ENCODE data around the gene IZUMO1R.

Gene IZUMO1R

DNA sequence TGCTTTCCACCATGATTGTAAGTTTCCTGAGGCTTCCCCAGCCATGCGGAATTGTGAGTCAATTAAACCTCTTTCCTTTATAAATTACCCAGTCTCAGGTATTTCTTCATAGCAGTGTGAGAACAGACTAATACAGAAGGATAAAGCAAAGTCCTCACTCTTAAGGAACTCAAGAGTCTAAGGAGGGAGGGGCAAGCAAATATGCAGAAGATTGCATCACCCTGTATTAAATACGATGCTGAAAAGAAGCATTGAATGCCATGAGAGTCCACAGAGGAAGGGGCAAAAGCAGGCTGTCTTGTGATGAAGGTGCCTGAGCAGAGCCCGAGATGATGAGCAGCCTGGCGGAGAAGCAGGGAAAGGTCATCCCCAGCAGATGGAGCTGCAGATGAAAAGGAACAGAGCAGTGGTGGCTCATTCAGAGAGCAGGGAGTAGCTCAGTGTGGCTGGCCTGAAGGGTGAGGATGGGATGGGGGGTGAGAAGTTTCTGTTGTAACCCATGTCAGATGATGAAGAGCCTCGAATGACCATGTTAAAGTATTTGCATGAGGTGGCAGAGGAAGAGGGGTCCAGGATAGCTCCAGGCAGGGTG is 6.3 kb upstream of the IZUMO1R start:
- no peaks in the 10 kb centered on the region for H3K9me3 ChIP-seq (ENCODE audit: control insufficient read depth, low read length)
- H3K27me3 ChIP-seq (replicated peaks; ENCODE audit: control insufficient read depth, insufficient read depth, low read length, poor library complexity, severe bottlenecking): no peaks in the 10 kb centered on the region
- H3K4me3 ChIP-seq (ENCODE audit: insufficient read depth, low read depth, low read length, poor library complexity, severe bottlenecking): no peak overlapping the region
- no peaks in the 10 kb centered on the region for H3K36me3 ChIP-seq (ENCODE audit: control insufficient read depth, insufficient read depth, low read length)
- no peak overlapping the region for H3K27ac ChIP-seq (ENCODE audit: insufficient read depth, low read length, poor library complexity, severe bottlenecking)
- no peak for DNase-seq
- no peaks in the 10 kb centered on the region for H3K4me1 ChIP-seq (ENCODE audit: control insufficient read depth, insufficient read depth, low read length, poor library complexity, severe bottlenecking)

GRCh38 chr11:94302776-94303175 is 1.6 kb upstream of the IZUMO1R start:
- no peak overlapping the region for H3K27ac ChIP-seq (ENCODE audit: insufficient read depth, low read length, poor library complexity, severe bottlenecking)
- no peaks in the 10 kb centered on the region for H3K9me3 ChIP-seq (ENCODE audit: control insufficient read depth, low read length)
- H3K27me3 ChIP-seq (replicated peaks; ENCODE audit: control insufficient read depth, insufficient read depth, low read length, poor library complexity, severe bottlenecking): no peaks in the 10 kb centered on the region
- H3K36me3 ChIP-seq (ENCODE audit: control insufficient read depth, insufficient read depth, low read length): no peaks in the 10 kb centered on the region
- H3K4me3 ChIP-seq (ENCODE audit: insufficient read depth, low read depth, low read length, poor library complexity, severe bottlenecking): no peak overlapping the region
- DNase-seq: no peak
- no peaks in the 10 kb centered on the region for H3K4me1 ChIP-seq (ENCODE audit: control insufficient read depth, insufficient read depth, low read length, poor library complexity, severe bottlenecking)

DNA sequence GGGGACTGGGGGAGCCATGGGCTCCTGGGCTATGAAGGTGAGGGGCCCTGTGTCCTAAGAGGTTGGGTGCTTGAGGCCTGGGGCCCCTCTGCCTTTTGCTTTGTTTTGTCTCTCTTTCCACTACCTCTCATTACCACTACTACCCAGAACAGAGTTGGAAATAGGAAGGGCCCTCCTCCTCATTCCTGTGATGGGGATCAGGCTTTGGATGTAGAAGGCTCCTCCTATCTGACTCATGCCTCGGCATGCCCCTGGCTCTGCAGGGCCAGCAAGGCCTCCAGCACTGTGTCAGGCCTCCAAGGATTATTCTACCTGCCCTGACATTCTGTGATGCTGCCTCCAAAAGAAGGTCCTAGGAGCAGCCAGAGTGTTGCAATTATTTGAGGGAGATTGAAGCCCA is 766 bp downstream of the IZUMO1R start:
- DNase-seq: no peak

GRCh38 chr11:94307101-94307791 is 2.9 kb downstream of the IZUMO1R start:
- DNase-seq: no peak
- Histone ChIP-seq H3K27ac (ENCODE audit: insufficient read depth, low read length, poor library complexity, severe bottlenecking) (no peak overlapping the region), H3K36me3 (ENCODE audit: control insufficient read depth, insufficient read depth, low read length) (no peaks in the 10 kb centered on the region), H3K4me1 (ENCODE audit: control insufficient read depth, insufficient read depth, low read length, poor library complexity, severe bottlenecking) (no peaks in the 10 kb centered on the region), H3K9me3 (ENCODE audit: control insufficient read depth, low read length) (no peaks in the 10 kb centered on the region), H3K27me3 (replicated peaks; ENCODE audit: control insufficient read depth, insufficient read depth, low read length, poor library complexity, severe bottlenecking) (no peaks in the 10 kb centered on the region), H3K4me3 (ENCODE audit: insufficient read depth, low read depth, low read length, poor library complexity, severe bottlenecking) (no peak overlapping the region)

More for the DNA sequence above, 766 bp downstream of the IZUMO1R start:
- Histone ChIP-seq H3K4me1 (ENCODE audit: control insufficient read depth, insufficient read depth, low read length, poor library complexity, severe bottlenecking) (no peaks in the 10 kb centered on the region), H3K4me3 (ENCODE audit: insufficient read depth, low read depth, low read length, poor library complexity, severe bottlenecking) (no peak overlapping the region), H3K9me3 (ENCODE audit: control insufficient read depth, low read length) (no peaks in the 10 kb centered on the region), H3K36me3 (ENCODE audit: control insufficient read depth, insufficient read depth, low read length) (no peaks in the 10 kb centered on the region), H3K27me3 (replicated peaks; ENCODE audit: control insufficient read depth, insufficient read depth, low read length, poor library complexity, severe bottlenecking) (no peaks in the 10 kb centered on the region), H3K27ac (ENCODE audit: insufficient read depth, low read length, poor library complexity, severe bottlenecking) (no peak overlapping the region)

DNA sequence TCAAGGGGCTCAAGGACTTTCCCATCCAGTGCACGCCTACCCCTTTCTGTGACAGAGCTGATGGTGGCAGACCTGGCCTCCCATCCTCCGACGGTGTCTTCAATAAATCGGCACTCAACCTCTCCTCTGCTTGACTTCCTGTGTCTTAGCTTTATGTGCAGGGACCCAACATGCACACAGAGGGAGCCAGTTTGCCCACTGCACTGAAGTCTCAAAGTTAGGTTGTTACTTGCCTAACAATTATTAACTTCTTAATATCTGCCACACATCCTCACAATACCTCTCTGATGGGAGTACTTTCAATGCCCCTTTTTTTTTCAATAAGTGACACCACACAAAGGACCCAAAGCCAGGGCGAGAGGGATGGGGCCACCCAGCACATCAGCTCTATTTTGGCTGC is 3.6 kb downstream of the IZUMO1R start:
- Histone ChIP-seq H3K36me3 (ENCODE audit: control insufficient read depth, insufficient read depth, low read length) (no peaks in the 10 kb centered on the region), H3K4me1 (ENCODE audit: control insufficient read depth, insufficient read depth, low read length, poor library complexity, severe bottlenecking) (no peaks in the 10 kb centered on the region), H3K9me3 (ENCODE audit: control insufficient read depth, low read length) (no peaks in the 10 kb centered on the region)

GRCh38 chr11:94309757-94310156 is 5.4 kb downstream of the IZUMO1R start:
- Histone ChIP-seq H3K4me3 (ENCODE audit: insufficient read depth, low read depth, low read length, poor library complexity, severe bottlenecking) (no peak overlapping the region), H3K27me3 (replicated peaks; ENCODE audit: control insufficient read depth, insufficient read depth, low read length, poor library complexity, severe bottlenecking) (no peaks in the 10 kb centered on the region), H3K36me3 (ENCODE audit: control insufficient read depth, insufficient read depth, low read length) (no peaks in the 10 kb centered on the region), H3K4me1 (ENCODE audit: control insufficient read depth, insufficient read depth, low read length, poor library complexity, severe bottlenecking) (no peaks in the 10 kb centered on the region), H3K27ac (ENCODE audit: insufficient read depth, low read length, poor library complexity, severe bottlenecking) (no peak overlapping the region), H3K9me3 (ENCODE audit: control insufficient read depth, low read length) (no peaks in the 10 kb centered on the region)
- no peak for DNase-seq

More for the DNA sequence above, 3.6 kb downstream of the IZUMO1R start:
- H3K27ac ChIP-seq (ENCODE audit: insufficient read depth, low read length, poor library complexity, severe bottlenecking): no peak overlapping the region
- no peak for DNase-seq
- no peaks in the 10 kb centered on the region for H3K27me3 ChIP-seq (replicated peaks; ENCODE audit: control insufficient read depth, insufficient read depth, low read length, poor library complexity, severe bottlenecking)
- no peak overlapping the region for H3K4me3 ChIP-seq (ENCODE audit: insufficient read depth, low read depth, low read length, poor library complexity, severe bottlenecking)

- H3K36me3 ChIP-seq (ENCODE audit: control insufficient read depth, insufficient read depth, low read length): no peaks in the 10 kb centered on the region
- H3K27me3 ChIP-seq (replicated peaks; ENCODE audit: control insufficient read depth, insufficient read depth, low read length, poor library complexity, severe bottlenecking): no peaks in the 10 kb centered on the region
- no peaks in the 10 kb centered on the region for H3K9me3 ChIP-seq (ENCODE audit: control insufficient read depth, low read length)
- no peaks in the 10 kb centered on the region for H3K4me1 ChIP-seq (ENCODE audit: control insufficient read depth, insufficient read depth, low read length, poor library complexity, severe bottlenecking)
- no peak for DNase-seq
- no peak overlapping the region for H3K27ac ChIP-seq (ENCODE audit: insufficient read depth, low read length, poor library complexity, severe bottlenecking)
- H3K4me3 ChIP-seq (ENCODE audit: insufficient read depth, low read depth, low read length, poor library complexity, severe bottlenecking): no peak overlapping the region
Measured at GRCh38 chr11:94310191-94310875, 6.0 kb downstream of the IZUMO1R start.

DNA sequence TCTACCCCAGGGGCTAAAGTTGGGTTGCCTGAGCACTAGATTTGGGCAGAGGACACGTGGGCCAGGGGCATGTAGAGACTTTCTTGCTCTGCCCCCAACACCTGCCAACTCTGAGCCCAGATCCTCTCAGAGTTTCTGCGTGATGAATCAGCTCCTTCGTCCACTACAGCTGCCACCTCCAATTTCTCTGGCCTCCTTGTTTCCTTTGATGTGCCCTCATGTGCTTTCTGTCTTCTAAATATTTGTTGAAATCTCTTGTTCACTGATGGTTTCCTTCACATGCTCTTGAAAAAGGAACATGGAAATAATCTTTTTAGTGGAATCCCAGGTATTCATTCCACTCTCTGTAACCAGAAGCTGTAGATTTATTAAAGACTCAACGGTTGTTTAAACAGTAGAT is 8.0 kb downstream of the IZUMO1R start:
- DNase-seq: no peak
- Histone ChIP-seq H3K4me3 (ENCODE audit: insufficient read depth, low read depth, low read length, poor library complexity, severe bottlenecking) (no peak overlapping the region), H3K27ac (ENCODE audit: insufficient read depth, low read length, poor library complexity, severe bottlenecking) (no peak overlapping the region), H3K27me3 (replicated peaks; ENCODE audit: control insufficient read depth, insufficient read depth, low read length, poor library complexity, severe bottlenecking) (no peaks in the 10 kb centered on the region), H3K9me3 (ENCODE audit: control insufficient read depth, low read length) (no peaks in the 10 kb centered on the region), H3K4me1 (ENCODE audit: control insufficient read depth, insufficient read depth, low read length, poor library complexity, severe bottlenecking) (no peaks in the 10 kb centered on the region), H3K36me3 (ENCODE audit: control insufficient read depth, insufficient read depth, low read length) (no peaks in the 10 kb centered on the region)

GRCh38 chr11:94314064-94314463 is 9.7 kb downstream of the IZUMO1R start:
- no peak overlapping the region for H3K27ac ChIP-seq (ENCODE audit: insufficient read depth, low read length, poor library complexity, severe bottlenecking)
- no peaks in the 10 kb centered on the region for H3K9me3 ChIP-seq (ENCODE audit: control insufficient read depth, low read length)
- DNase-seq: no peak
- no peaks in the 10 kb centered on the region for H3K27me3 ChIP-seq (replicated peaks; ENCODE audit: control insufficient read depth, insufficient read depth, low read length, poor library complexity, severe bottlenecking)
- no peaks in the 10 kb centered on the region for H3K36me3 ChIP-seq (ENCODE audit: control insufficient read depth, insufficient read depth, low read length)
- no peaks in the 10 kb centered on the region for H3K4me1 ChIP-seq (ENCODE audit: control insufficient read depth, insufficient read depth, low read length, poor library complexity, severe bottlenecking)
- no peak overlapping the region for H3K4me3 ChIP-seq (ENCODE audit: insufficient read depth, low read depth, low read length, poor library complexity, severe bottlenecking)

DNA sequence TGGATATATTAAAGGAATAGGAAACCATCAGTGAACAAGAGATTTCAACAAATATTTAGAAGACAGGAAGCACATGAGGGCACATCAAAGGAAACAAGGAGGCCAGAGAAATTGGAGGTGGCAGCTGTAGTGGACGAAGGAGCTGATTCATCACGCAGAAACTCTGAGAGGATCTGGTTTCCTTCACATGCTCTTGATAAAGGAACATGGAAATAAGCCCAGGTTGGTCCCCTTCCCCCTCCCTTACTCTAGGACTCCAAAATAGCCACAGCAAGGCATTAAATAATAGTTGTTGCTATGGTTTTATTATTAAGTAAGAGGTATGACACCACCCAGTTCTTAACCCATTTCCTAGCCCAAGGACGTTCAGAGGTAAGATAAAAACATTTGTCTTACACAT is 11.3 kb downstream of the IZUMO1R start:
- Histone ChIP-seq H3K4me3 (ENCODE audit: insufficient read depth, low read depth, low read length, poor library complexity, severe bottlenecking) (no peak overlapping the region), H3K9me3 (ENCODE audit: control insufficient read depth, low read length) (no peaks in the 10 kb centered on the region), H3K36me3 (ENCODE audit: control insufficient read depth, insufficient read depth, low read length) (no peaks in the 10 kb centered on the region), H3K4me1 (ENCODE audit: control insufficient read depth, insufficient read depth, low read length, poor library complexity, severe bottlenecking) (no peaks in the 10 kb centered on the region), H3K27me3 (replicated peaks; ENCODE audit: control insufficient read depth, insufficient read depth, low read length, poor library complexity, severe bottlenecking) (no peaks in the 10 kb centered on the region), H3K27ac (ENCODE audit: insufficient read depth, low read length, poor library complexity, severe bottlenecking) (no peak overlapping the region)
- no peak for DNase-seq

Data from effector memory CD4-positive, alpha-beta T cell (primary cell).